Stimulated activated naive CD8-positive, alpha-beta T cell treated with anti-CD3 and anti-CD28 coated beads, Interleukin-15, amount 100 ng/mL, for 72 hours (primary cell): ENCODE measurements around the gene PSENEN.

Experiments used
- ATAC-seq: fragments of 150-1000 bp; cut with Tn5 transposase; 2 replicates; pipeline ENCODE4 v1.10.0; 2021; ENCODE audit warnings: mild to moderate bottlenecking, moderate library complexity
- DNase-seq, 2 donors: peaks; one replicate each; pipeline ENCODE4 v3.0.0; 2021 to 2022
- H3K27ac Mint-ChIP-seq, 2 donors: one replicate each; pipeline ENCODE4 v1.8.0; 2022; ENCODE audit warnings: mild to moderate bottlenecking in 2 of 2, mixed read lengths in 2 of 2, moderate library complexity in 2 of 2
- H3K27me3 Mint-ChIP-seq: one replicate; pipeline ENCODE4 v1.8.0; 2022; ENCODE audit warnings: mixed read lengths
- H3K4me1 Mint-ChIP-seq: one replicate; pipeline ENCODE4 v1.8.0; 2022; ENCODE audit warnings: mild to moderate bottlenecking, mixed read lengths
- H3K4me3 Mint-ChIP-seq, 2 donors: one replicate each; pipeline ENCODE4 v1.8.0; 2022; ENCODE audit warnings: mild to moderate bottlenecking in 2 of 2, mixed read lengths in 2 of 2, moderate library complexity in 1 of 2
- H3K9me3 Mint-ChIP-seq, 2 donors: one replicate each; pipeline ENCODE4 v1.8.0; 2022; ENCODE audit warnings: mixed read lengths in 2 of 2

The PSENEN gene, protein sequence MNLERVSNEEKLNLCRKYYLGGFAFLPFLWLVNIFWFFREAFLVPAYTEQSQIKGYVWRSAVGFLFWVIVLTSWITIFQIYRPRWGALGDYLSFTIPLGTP

DNA sequence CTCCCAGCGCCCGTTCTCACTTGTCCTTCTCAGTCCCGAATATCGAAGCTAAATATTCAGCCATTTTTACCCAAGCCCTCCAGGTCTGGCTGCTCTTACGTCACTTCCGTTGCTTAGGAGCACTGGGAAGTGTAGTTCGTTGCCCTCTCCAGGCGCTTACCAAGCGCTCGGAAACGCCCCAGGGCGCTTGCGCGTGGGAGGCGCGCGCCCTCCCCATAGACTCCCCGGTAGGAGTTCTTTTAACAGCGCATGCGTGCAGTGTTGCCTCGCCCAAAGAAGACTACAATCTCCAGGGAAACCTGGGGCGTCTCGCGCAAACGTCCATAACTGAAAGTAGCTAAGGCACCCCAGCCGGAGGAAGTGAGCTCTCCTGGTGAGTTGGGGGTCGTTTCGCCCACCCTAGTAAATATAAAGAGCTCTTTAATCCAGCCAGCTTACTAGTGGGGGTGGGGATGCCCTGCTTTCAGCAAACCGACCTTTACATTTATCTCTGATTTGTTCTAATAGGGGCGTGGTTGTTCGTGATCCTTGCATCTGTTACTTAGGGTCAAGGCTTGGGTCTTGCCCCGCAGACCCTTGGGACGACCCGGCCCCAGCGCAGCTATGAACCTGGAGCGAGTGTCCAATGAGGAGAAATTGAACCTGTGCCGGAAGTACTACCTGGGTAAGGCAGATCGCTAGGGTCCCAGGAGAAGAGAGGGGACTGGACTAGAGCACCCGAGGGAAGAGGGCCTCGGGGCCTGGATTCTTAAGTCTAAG lies at the start of gene PSENEN, which contains the start of gene U2AF1L4:
Gene PSENEN (plus strand): TSS at position 324 of the 759 bp plus-strand sequence. CDS start 280 bp downstream, at position 604.
Gene U2AF1L4 (minus strand): TSS at position 91 of the 759 bp plus-strand sequence. CDS start 27 bp downstream, at position 64.
- Mint-ChIP-seq H3K27ac (peak within 1 kb of the TSS; percentile 99 to 100), H3K4me1 (peaks cover 70% of the 10 kb centered on the region), H3K9me3 (no peaks in the 10 kb centered on the region), H3K4me3 (peak within 1 kb of the TSS; percentile 97 to 100), H3K27me3 (no peaks in the 10 kb centered on the region)
- ATAC-seq (peak; percentile 64), DNase-seq (peak; percentile 95 to 98)

DNA sequence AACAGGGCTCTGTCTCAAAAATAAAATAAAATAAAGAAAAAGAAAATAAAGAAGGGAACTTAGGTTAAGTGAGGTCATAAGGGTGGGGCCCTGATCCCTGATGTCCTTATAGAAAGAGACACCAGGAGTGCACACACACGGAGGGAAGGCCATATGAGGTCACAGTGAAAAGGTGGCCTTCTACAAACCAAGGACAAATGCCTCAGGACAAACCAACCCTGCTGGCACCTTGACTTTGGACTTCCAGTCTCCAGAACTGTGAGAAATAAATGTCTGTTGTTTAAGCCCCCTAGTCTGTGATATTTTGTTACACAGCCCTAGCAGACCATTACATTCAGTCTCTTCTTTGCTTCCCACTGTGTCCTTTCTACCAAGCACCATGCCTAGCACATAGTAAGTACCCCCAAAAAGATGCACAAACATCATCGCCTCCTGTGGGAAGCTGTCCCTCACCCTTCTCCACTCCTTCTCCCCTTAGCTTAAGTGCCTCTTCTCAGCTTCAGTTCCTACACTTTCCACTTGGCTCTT lies 49.5 kb upstream of the PSENEN start:
- peak overlapping the region in 1 of 2 donors; percentile 39 for H3K4me3 Mint-ChIP-seq
- peaks cover 55% of the 10 kb centered on the region for H3K4me1 Mint-ChIP-seq
- no peak for ATAC-seq
- no peaks in the 10 kb centered on the region for H3K27me3 Mint-ChIP-seq
- peak overlapping the region in 1 of 2 donors; percentile 52 for H3K27ac Mint-ChIP-seq
- no peak for DNase-seq
- peaks cover 0 to 6% of the 10 kb centered on the region in 2 donors for H3K9me3 Mint-ChIP-seq

- Mint-ChIP-seq H3K27me3 (no peaks in the 10 kb centered on the region), H3K4me1 (peaks cover 55% of the 10 kb centered on the region), H3K4me3 (peak overlapping the region; percentile 39 to 48), H3K9me3 (peaks cover 0 to 6% of the 10 kb centered on the region in 2 donors), H3K27ac (peak overlapping the region in 1 of 2 donors; percentile 83)
- DNase-seq = peak; percentile 36 to 63
- peak; percentile 79 for ATAC-seq
Measured at GRCh38 chr19:35696835-35697234, 48.6 kb upstream of the PSENEN start.

DNA sequence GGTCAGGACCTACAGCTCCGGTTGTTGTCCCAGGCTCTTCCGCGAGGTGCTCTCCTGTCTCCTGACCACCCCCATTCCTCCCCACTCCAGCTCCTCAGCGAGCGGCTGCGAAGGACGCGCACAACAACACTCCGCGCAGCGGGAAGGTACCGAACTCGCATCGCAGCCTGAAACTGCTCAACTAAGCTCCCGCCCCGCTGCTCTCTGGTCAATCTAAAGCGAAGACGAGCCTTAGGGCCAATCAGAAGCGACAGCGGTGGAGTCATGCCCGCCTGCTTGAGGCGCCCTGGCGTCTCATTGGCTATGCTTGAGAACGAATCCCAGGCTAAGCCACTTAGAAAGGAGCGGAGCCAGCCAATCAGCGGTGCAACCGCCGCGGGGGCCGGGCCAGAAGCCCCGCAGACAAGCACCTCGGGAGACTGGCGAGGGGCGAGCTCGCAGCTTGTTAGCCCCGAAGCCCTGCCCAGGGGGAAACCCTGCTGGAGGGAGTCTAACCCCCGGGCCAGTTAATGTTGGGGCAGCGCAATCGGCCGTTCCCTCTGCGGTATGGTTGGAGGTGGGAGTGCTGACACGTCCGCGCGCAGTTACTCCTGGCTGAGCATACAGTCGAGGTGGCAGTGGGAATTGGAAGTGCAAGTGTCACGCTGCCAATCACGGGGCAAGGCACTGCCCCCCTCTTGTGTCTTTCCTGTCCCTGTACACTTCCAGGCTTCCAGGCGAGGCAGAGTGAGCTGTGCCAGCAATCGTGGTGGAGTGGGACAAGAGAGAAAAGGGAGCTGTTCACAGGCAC lies 43.0 kb upstream of the PSENEN start:
- H3K9me3 Mint-ChIP-seq = peaks cover 0 to 3% of the 10 kb centered on the region in 2 donors
- peak; percentile 90 to 96 for DNase-seq
- H3K27me3 Mint-ChIP-seq = peaks cover 6% of the 10 kb centered on the region
- H3K27ac Mint-ChIP-seq = peak overlapping the region; percentile 94 to 97
- peaks cover 48% of the 10 kb centered on the region for H3K4me1 Mint-ChIP-seq
- ATAC-seq = peak; percentile 99
- H3K4me3 Mint-ChIP-seq = peak overlapping the region; percentile 89 to 100

GRCh38 chr19:35703343-35703742 lies 42.1 kb upstream of the PSENEN start:
- DNase-seq = no peak
- H3K27me3 Mint-ChIP-seq = peaks cover 6% of the 10 kb centered on the region
- H3K9me3 Mint-ChIP-seq = peaks cover 0 to 3% of the 10 kb centered on the region in 2 donors
- no peak for ATAC-seq
- H3K4me3 Mint-ChIP-seq = peak overlapping the region in 1 of 2 donors; percentile 100
- H3K27ac Mint-ChIP-seq = no peak overlapping the region
- H3K4me1 Mint-ChIP-seq = peaks cover 42% of the 10 kb centered on the region

GRCh38 chr19:35704218-35704617 lies 41.2 kb upstream of the PSENEN start, which contains the start of gene ZBTB32:
TSS of gene ZBTB32 (plus strand) at chr19:35704558. CDS start at chr19:35714627, 10,069 bp downstream.
- ATAC-seq (no peak), DNase-seq (no peak)
- H3K4me3 Mint-ChIP-seq = no peak within 1 kb of the TSS
- H3K27ac Mint-ChIP-seq = no peak within 1 kb of the TSS
- H3K9me3 Mint-ChIP-seq = peaks cover 0 to 3% of the 10 kb centered on the region in 2 donors
- H3K27me3 Mint-ChIP-seq = peaks cover 6% of the 10 kb centered on the region
- peaks cover 43% of the 10 kb centered on the region for H3K4me1 Mint-ChIP-seq

DNA sequence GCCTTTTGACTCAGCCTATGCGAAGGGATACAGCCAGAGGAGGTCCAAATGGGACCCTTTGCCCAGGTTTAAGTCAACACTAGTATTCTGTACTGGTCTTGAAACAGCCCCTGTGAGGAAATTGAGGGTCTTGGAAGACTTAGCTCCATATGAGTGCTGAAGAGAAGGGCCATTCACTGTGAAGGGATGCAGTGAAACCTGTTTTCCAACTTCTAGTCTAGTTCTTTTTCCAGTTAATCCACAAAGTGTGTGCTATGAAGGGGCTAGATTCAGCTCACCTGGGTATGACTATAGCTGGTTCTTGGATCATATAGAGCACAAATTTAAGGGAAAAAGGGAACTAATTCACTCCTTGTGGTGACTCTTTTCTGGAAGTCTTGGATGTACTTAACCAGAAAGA lies 37.1 kb upstream of the PSENEN start:
- Mint-ChIP-seq H3K4me1 (peaks cover 57% of the 10 kb centered on the region), H3K27me3 (peaks cover 6% of the 10 kb centered on the region), H3K27ac (no peak overlapping the region), H3K9me3 (no peaks in the 10 kb centered on the region), H3K4me3 (no peak overlapping the region)
- DNase-seq = no peak
- no peak for ATAC-seq

DNA sequence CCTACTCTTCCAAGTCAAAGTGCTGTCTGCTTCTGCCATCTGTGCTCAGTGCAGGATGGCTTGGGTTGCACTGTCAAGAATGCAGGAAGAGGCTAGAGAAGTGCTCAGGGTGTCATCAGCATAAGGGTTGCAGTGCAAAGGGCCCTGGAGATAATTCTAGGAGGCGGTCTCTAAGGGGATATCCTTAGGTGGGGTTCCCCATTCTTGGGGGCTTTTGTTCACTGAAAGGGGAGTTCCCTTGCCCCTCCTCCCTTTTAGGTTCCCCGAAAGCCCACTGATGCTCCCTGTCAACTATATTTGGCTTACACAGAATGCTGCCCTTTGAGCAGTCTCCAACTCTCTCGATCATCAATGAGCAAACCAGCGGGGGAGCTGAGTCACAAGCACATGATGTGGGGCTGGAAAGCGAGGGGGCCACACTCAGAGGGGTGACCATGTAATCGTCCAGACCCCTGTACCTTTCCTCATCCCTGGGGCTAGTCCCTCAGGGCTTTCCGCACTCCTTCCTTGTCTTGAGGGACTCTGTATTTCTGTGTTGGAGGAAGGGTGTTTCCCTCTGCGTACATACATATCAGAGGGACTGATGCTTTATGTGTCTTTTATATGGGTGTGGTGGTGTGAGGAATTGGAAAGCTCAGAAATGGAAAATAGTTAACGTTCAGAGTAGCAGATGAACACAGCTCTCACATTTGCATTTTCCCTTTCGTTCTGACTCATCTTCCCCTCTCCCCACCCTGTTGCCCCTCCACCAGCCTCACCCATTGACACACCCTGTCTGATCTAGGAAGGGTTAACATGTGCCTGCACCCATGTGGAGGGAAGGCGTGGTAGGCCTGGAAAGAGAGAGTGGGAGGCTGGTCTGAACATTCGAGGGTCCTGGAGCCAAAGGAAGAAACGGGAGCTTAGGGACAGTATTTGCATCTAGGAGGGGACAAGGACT lies 34.4 kb upstream of the PSENEN start:
- Mint-ChIP-seq H3K27me3 (no peaks in the 10 kb centered on the region), H3K4me1 (peaks cover 66% of the 10 kb centered on the region), H3K27ac (peak overlapping the region; percentile 98 to 99), H3K9me3 (no peaks in the 10 kb centered on the region), H3K4me3 (peak overlapping the region; percentile 70 to 75)
- peak; percentile 71 for ATAC-seq
- DNase-seq = peak; percentile 84 to 91

DNA sequence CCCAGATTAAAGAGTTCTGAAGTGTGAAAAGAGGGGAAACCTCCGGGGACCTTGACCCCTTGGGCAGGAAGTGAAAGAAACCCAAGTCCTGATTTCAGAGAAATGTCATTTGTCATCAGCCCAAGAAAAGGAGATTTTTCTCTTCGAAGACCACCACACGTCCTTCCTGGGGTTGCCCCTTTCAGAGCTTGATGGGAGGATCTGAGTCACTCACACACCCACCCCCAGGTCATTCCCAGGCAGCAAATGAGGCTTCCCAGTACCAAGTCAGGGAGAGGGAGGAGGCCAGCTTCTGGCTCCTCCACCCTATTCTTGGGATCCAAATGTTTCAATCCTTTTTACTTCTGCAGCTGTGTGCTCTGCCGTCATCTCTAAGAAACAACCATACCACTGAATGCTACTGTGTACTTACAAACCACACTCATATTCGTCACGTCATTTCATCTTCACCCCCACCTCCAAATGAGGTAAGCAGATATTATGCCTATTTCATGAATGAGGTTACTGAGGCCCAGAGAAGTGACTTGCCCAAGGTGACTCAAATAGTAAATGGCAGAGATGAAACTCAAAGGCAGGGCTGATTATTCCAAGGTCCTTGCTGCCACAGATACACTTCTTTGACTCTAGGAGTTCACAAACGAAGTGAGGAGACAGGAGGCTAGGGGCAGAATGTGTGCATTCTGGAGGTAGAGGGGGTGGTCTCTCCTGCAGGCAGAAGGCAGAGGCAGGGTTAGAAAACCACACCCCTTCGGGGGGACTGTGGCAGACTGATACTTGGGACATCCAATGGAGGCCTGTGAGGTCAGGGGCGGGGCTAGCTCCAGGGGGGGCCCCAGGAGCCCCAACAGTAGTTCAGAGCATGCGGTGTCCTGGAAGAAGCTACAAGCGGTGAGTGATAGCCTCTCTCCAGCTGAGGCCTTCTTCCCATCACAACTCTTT lies 32.6 kb upstream of the PSENEN start:
- Mint-ChIP-seq H3K27me3 (no peaks in the 10 kb centered on the region), H3K4me1 (peaks cover 66% of the 10 kb centered on the region), H3K27ac (peak overlapping the region; percentile 98 to 99), H3K9me3 (no peaks in the 10 kb centered on the region), H3K4me3 (peak overlapping the region; percentile 88 to 93)
- ATAC-seq = peak; percentile 54
- peak; percentile 82 to 92 for DNase-seq

DNA sequence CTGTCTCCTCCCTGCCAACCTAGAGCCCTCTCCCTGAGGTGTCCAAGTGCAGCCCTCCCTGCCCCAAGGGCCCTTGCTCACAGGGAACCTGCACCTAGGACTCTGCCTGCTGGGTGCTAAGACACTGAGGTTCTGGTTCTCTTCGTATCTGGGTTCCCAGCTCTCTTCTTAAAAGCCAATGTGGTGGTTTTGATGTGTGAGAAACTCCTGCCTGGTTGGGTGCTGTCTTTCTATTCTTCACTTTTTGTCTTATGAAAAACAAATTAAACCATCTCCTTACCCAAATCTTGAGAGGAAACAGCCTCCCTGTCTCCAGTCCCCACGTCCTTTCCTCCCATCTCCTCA lies 32.0 kb upstream of the PSENEN start:
- Mint-ChIP-seq H3K27me3 (no peaks in the 10 kb centered on the region), H3K4me3 (peak overlapping the region; percentile 88 to 93), H3K4me1 (peaks cover 62% of the 10 kb centered on the region), H3K9me3 (no peaks in the 10 kb centered on the region), H3K27ac (peak overlapping the region; percentile 98 to 99)
- DNase-seq = no peak
- no peak for ATAC-seq

DNA sequence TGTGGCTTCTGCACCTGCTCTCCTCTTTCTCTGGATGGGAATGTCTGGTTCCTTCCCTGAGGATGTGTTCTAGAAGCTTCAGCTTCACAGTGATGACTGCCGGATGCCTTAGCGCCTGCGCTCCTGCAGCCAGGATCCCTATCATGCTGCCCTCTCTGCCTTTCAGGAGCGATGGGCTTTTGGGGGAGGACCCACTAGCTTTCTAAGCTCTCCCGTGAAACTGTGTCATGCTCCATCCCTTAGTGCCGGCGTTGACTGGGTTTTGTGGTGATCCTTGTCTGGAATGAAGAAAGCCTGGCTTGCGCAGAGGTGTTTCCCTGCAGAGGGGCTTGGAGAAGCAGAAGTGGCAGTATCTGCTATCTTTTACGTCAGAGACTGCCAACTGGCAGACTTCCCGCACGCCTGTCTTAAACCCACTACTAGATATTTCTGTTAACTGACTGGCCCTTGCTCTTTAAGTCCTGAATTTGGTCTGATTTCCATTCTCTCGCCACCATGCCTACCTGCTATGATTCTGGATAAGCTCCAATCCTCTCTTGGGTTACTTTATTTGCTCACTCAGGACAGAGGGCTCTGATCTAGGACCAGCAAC lies 31.5 kb upstream of the PSENEN start:
- no peaks in the 10 kb centered on the region for H3K9me3 Mint-ChIP-seq
- ATAC-seq = no peak
- H3K4me3 Mint-ChIP-seq = peak overlapping the region; percentile 88 to 93
- H3K4me1 Mint-ChIP-seq = peaks cover 60% of the 10 kb centered on the region
- no peak for DNase-seq
- H3K27me3 Mint-ChIP-seq = no peaks in the 10 kb centered on the region
- peak overlapping the region; percentile 98 to 99 for H3K27ac Mint-ChIP-seq

- Mint-ChIP-seq H3K4me3 (peak overlapping the region; percentile 88 to 93), H3K27ac (peak overlapping the region; percentile 98 to 99), H3K27me3 (no peaks in the 10 kb centered on the region), H3K9me3 (no peaks in the 10 kb centered on the region), H3K4me1 (peaks cover 60% of the 10 kb centered on the region)
- peak in 1 of 2 donors; percentile 57 for DNase-seq
- ATAC-seq = no peak
Measured at GRCh38 chr19:35714601-35715354, 30.7 kb upstream of the PSENEN start.

GRCh38 chr19:35715355-35715809 lies 30.1 kb upstream of the PSENEN start:
- peak overlapping the region; percentile 88 to 93 for H3K4me3 Mint-ChIP-seq
- DNase-seq (peak in 1 of 2 donors; percentile 36), ATAC-seq (no peak)
- H3K4me1 Mint-ChIP-seq = peaks cover 59% of the 10 kb centered on the region
- H3K9me3 Mint-ChIP-seq = no peaks in the 10 kb centered on the region
- peak overlapping the region; percentile 94 to 95 for H3K27ac Mint-ChIP-seq
- H3K27me3 Mint-ChIP-seq = no peaks in the 10 kb centered on the region
